Urinary bladder (tissue), 4 donors: Measurements from ENCODE around the gene COX5B. TPM values are rescaled to one million over a fixed set of nuclear protein-coding genes. Genes with fewer than 3 reads are reported as not detected.
"Not testable (repeated sequence)": the region's sequence is repeated elsewhere in the genome, so short reads cannot be mapped to it uniquely, and the experiment has no call there.

Source experiments
- DNase-seq: peaks from one replicate; pipeline ENCODE4 v3.0.0-alpha.2; 2015; ENCODE audit errors: extremely low spot score
- H3K27ac ChIP-seq: one replicate; pipeline ENCODE4 v1.5.1; 2013; ENCODE audit warnings: low read depth, mild to moderate bottlenecking, moderate library complexity
- H3K36me3 ChIP-seq: one replicate; pipeline ENCODE4 v1.6.1; 2013; ENCODE audit warnings: mild to moderate bottlenecking, moderate library complexity; ENCODE audit not compliant: insufficient read depth
- H3K4me1 ChIP-seq: one replicate; pipeline ENCODE4 v1.6.1; 2013; ENCODE audit warnings: mild to moderate bottlenecking, moderate library complexity; ENCODE audit not compliant: insufficient read depth
- H3K4me3 ChIP-seq: one replicate; pipeline ENCODE4 v1.5.1; 2013; ENCODE audit warnings: low read depth, low read length
- WGBS: extraction: QIAGEN DNeasy Blood & Tissue Kit; methylation state at CpG from one replicate; pipeline ENCODE4 v1.1.7; 2013; 5-methylcytosine and 5-hydroxymethylcytosine counted together
- polyA plus RNA-seq: library from polyadenylated mRNA; stranded (reverse); fragments of 200-250 nt; gene quantifications from one replicate; pipeline ENCODE4 v1.2.3, GENCODE V29; 2013
- total RNA-seq: library from RNA; depleted of rRNA; stranded (reverse); fragments of >200 nt; gene quantifications from one replicate; pipeline ENCODE4 v1.2.3, GENCODE V29; 2014
- donor health status: healthy with polysubstance abuse.
- donor health status: healthy.

COX5B gene
- total and polyA plus RNA-seq, 2 donors: 161 to 410 TPM

DNA sequence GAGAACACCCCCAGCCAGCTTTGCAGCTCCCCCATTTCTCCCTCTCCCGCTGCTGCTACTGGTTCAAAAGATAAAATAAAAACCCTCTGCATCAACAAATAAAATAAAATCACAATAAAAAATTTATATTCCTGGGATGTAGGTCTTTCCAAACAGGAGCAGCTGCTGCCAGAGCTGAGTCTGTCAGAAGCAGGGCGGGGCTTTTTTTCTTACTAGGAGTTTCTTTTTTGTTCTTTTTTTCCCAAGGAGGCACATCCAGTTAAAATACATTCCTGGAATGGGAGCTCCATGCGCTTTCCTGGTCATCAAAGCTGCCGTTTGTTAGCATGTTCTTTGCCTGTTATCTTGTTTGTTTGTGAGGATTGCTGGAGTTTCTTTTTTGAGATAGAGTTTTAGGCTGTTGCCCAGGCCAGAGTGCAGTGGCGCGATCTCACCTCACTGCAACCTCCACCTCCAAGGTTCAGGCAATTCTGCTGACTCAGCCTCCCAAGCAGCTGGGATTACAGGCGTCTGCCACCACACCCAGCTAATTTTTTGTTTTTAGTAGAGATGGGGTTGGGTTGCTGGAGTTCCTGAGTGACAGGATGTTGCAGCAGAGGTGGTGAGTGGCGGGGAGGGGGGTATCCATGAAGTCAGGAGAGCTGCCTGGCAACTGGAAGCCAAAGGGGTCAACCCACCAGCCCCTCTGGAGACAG, 20.4 kb upstream of the COX5B start:
- H3K4me1 ChIP-seq, H3K27ac ChIP-seq, H3K36me3 ChIP-seq, DNase-seq, H3K4me3 ChIP-seq: not testable (repeated sequence)
- WGBS: 48% methylated on average over 5 of the region's 8 CpGs

DNA sequence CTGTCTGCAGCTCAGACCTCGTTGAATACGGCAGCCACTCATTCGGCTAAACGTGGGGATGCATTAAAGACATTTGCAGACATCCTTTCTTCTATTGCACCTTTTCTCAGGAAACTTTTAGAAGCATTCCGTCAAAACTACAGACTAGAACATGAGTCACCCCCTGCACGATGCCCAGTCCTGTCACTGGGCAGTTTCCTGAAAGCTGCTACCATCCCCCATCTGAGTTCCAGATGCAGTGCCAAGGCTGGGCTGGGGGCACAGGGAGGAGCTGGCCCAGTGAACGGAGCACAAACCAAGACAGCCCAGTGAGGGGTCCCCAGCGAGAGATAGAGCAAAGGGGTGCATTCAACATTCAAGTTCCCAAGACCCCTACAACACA, 19.8 kb upstream of the COX5B start:
- H3K4me3 ChIP-seq, H3K4me1 ChIP-seq, H3K36me3 ChIP-seq, DNase-seq, H3K27ac ChIP-seq: not testable (repeated sequence)
- WGBS: 66% methylated on average over 8 of the region's 8 CpGs

DNA sequence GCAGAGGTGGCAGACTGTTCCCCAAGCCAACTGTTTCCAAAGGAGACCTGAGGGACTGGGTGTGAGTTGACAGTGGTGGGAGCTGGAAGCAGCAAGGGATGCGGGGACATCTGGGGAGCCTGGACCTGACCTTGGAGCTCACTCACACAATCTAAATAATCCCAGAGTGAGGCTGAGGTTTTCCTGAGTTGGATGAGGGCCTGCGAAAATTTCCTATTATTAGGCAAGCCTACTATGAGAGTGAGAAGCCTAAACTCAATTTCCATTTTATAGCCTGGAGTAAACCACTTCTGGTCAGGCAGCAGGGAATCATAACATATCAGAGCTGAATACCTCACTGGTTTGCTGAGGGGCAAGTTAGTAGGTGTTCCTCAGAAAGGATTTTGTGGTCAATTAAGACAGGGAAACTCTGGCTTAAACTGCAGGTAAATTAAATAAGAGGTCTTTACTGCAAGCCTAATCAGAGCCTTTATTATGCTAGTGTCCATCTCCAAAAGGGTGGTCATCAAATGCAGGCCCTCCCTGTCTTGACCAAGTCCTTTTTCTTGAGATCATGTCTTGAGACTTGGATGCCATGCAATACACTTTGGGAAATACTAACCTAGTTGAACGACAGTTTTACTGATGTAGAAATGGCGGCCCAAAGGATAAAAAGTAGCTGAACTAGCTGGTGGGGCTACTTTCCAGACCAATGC, 1.7 kb upstream of the COX5B start:
- H3K4me1 ChIP-seq: no peaks in the 10 kb centered on the region
- H3K4me3 ChIP-seq: no peak overlapping the region
- WGBS: 94% methylated on average over 4 of the region's 4 CpGs
- H3K36me3 ChIP-seq: no peaks in the 10 kb centered on the region
- no peak overlapping the region for H3K27ac ChIP-seq
- no peak for DNase-seq

DNA sequence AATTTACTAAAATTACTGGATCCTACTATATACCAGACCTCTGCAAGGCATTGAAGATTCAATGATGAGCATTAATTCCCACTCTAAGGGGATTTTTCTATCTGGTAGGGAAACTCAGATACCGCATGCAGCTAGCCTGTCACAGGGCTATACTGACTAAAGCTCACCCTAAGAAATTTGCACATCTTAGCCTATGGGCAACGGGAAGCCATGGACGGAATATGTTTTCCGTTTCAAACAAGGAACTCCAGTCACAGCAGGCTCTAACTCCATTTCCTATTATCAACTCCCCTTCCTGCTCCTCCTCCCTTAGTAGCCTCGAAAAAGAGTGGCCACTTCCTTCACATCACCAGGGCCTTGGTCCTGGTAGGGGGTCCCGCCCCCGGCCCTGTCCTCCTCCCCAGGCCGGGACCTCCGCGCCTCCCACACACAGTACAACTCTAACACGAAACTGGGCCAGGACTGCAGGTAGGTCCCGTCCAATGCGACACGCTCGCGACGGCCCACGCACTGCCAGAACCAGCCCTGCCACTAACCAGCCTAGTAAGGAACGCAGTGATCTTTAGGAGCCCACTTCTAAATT, 659 bp upstream of the COX5B start:
- Histone ChIP-seq H3K4me1 (no peaks in the 10 kb centered on the region), H3K4me3 (peak overlapping the region; percentile 92), H3K27ac (peak overlapping the region; percentile 92), H3K36me3 (no peaks in the 10 kb centered on the region)
- WGBS: 6% methylated on average over 19 of the region's 19 CpGs
- DNase-seq: no peak

DNA sequence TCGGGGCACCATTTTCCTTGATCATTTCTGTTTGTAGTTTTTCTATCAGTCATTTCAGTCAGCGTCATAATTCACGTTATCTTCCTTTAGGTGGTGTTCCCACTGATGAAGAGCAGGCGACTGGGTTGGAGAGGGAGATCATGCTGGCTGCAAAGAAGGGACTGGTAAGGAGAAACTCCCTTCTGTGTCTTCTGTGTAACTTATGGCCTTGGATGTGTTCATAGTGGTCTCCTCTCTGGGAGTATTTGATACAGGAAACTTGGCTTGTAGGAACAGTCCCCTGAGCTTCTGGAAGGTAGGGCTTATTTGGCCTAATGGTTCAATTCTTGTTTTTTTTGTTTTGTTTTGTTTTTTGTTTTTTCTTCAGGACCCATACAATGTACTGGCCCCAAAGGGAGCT, 1.1 kb downstream of the COX5B start:
- no peaks in the 10 kb centered on the region for H3K4me1 ChIP-seq
- no peaks in the 10 kb centered on the region for H3K36me3 ChIP-seq
- peak overlapping the region; percentile 92 for H3K4me3 ChIP-seq
- H3K27ac ChIP-seq: no peak overlapping the region
- DNase-seq: no peak
- WGBS: 94% methylated on average over 4 of the region's 4 CpGs

DNA sequence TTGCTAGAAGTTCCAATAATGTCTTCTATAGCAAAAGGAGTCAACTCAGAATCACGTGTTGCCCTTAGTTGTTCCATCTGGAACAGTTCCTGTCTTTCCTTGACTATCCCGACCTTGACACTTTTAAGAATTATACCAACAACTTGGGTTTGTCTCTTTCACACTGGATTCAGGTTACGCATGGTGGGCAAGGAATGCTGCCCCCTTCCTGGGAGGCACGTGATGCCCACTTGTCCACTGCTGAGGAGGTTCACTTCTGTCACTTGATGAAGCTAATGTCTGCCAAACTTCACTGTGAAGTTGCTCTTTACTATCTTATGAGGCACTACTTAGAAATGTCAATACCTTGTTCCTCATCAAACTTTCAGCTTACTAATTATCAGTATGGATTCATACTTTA, 5.3 kb downstream of the COX5B start:
- no peaks in the 10 kb centered on the region for H3K36me3 ChIP-seq

DNA sequence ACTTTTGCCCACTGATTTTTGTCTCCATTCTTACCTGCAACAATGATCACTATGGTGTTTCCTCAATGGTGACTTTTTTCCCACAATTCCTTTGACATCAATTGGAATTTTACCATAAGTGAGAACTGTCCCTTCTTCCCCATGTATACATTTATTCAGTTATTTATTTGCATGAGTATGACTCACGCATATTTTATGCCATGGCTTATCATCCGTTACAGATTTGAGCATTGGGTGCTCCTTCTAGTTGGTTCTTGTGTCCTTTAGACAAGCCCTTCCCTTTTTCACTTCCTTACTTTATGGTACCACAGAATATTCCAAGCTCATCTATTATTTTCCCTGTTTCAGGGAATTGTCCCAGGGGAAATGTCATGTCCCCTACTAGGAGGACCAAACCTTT, 7.6 kb downstream of the COX5B start:
- DNase-seq: no peak
- Histone ChIP-seq H3K4me1 (no peaks in the 10 kb centered on the region), H3K36me3 (peaks cover under 1% of the 10 kb centered on the region), H3K4me3 (no peak overlapping the region), H3K27ac (no peak overlapping the region)
- WGBS: 97% methylated on average over 2 of the region's 2 CpGs

More for the DNA sequence above, 5.3 kb downstream of the COX5B start:
- Histone ChIP-seq H3K27ac (no peak overlapping the region), H3K4me3 (no peak overlapping the region), H3K4me1 (no peaks in the 10 kb centered on the region)
- DNase-seq: no peak
- WGBS: 82% methylated on average over 4 of the region's 4 CpGs

DNA sequence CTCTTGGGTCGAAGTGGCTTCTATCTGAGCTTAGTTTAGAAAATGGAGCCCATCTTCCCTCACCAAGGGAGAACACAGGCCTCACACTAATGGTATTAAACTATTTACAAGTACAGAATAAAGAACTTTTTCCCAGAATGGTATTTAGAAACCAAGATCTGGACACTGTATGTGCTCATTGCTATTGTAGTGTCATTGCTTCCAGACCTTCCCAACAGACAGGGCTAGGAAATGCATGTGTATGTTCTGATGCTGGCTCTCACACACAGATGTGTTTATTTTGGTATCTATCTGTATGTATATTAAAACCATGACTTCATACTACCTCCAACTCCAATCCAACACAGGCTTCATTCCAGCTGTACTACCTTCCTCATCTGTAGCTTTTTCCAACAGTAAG, 8.0 kb downstream of the COX5B start:
- Histone ChIP-seq H3K36me3 (peaks cover 3% of the 10 kb centered on the region), H3K4me3 (no peak overlapping the region), H3K27ac (no peak overlapping the region), H3K4me1 (no peaks in the 10 kb centered on the region)
- 97% methylated on average over 1 of the region's 1 CpG for WGBS
- DNase-seq: no peak

DNA sequence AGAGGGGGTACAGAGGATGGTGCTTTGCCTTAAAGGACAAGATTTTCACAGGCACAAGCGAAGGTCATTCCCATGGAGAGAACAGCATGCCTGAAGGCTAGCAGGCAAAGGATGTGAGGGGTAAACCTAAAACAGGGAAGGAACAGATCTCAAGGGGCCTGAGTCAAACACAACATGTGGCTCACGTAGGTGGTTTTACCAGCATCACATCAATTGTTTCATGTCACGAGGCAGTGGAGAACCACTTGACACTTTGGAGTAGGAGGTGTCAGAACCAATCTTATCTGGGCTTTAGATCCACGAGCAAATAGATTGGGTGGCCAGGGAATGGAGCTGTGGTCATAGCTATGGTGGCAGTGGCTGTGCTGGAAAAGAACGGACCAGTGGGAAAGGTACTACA, 8.4 kb downstream of the COX5B start:
- WGBS: 95% methylated on average over 5 of the region's 5 CpGs
- no peak overlapping the region for H3K4me3 ChIP-seq
- no peaks in the 10 kb centered on the region for H3K4me1 ChIP-seq
- DNase-seq: no peak
- no peak overlapping the region for H3K27ac ChIP-seq
- H3K36me3 ChIP-seq: peaks cover 3% of the 10 kb centered on the region

DNA sequence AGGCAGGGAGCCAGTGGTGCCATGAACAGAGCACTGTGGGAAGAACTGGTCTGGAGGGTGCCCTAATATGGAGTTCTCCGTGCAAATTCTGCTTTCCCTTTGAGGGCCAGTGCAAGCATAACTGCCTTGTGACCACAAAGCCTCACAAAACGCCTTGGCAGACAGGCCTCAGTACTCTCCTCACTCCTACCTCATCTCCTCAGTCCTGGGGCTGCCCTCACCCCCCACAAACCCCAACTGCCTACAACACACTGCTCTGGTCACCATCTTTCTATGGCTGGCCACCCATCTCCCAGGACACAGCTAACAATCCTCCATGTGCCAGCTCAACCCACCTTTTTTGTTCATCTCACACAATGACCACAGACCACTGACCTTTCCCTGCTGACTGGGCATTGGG, 8.9 kb downstream of the COX5B start:
- peaks cover 3% of the 10 kb centered on the region for H3K36me3 ChIP-seq
- no peak overlapping the region for H3K4me3 ChIP-seq
- DNase-seq: no peak
- no peaks in the 10 kb centered on the region for H3K4me1 ChIP-seq
- WGBS: 97% methylated on average over 2 of the region's 2 CpGs
- H3K27ac ChIP-seq: no peak overlapping the region

DNA sequence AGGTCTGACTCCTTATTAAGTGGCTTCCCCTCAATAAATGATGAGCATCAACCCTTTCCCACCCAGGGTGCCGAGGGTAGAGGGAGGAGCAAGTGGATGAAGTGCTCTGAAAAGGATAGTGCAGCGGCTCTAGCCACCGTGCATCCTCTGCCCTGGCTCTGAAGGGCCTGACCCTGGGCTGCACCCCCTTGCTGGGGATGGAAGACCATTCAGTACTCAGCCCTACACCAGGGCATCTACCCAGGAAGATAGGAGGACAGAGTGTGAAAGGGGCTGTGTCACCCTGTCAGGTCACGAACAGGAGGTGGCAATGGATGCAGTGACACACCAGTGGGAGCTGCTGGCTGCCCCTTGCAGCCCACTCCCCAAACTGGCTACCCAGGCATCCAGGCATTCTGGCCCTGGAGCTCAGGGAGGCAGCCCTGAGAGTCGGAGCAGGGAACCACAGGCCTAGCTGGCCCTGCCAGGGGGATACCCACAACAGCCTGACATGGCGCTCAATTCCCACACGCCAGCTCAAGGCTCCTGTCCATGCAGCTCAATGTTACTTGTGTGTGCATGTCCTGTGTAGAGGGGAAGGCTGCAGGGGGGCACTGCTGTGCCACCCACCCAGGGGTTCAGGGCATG, 10.4 kb downstream of the COX5B start:
- no peak for DNase-seq
- Histone ChIP-seq H3K4me1 (no peaks in the 10 kb centered on the region), H3K27ac (no peak overlapping the region), H3K4me3 (no peak overlapping the region), H3K36me3 (peaks cover 3% of the 10 kb centered on the region)
- 92% methylated on average over 7 of the region's 7 CpGs for WGBS

DNA sequence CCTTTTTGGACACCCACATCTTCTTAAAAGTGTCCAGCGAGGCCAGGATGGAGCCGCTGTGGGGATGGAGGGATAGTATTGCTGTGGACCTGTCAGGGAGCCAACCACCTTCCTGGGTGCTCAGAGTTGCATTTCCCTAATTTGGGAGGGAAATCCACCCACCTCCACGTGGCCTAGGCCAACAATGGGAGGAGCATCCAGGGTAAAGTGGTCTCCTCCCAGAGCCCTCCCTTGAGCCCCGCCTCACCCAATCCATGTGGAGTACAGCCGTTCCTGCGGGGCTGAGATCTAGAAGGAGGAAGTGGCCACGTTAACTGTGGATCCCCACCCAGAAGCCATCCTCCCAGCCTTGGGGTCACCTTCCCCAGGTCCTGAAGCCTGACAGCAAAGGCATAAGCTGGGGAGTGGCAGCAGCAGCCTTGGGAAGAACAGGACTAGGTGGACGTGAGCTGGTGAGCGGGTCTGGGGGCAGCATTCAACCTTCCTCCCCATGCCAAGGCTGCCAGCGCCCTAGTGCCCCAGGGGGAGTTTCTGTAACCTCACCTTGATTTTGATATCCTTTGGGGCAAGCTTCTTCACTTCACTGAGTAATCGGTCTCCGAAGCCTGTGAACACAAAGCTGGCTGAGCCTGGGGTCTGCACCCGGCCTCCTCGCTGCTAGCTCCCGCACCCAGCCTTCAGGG, 11.2 kb downstream of the COX5B start:
- DNase-seq: no peak
- Histone ChIP-seq H3K27ac (no peak overlapping the region), H3K4me3 (no peak overlapping the region), H3K4me1 (no peaks in the 10 kb centered on the region), H3K36me3 (peaks cover 3% of the 10 kb centered on the region)
- 79% methylated on average over 15 of the region's 15 CpGs for WGBS

DNA sequence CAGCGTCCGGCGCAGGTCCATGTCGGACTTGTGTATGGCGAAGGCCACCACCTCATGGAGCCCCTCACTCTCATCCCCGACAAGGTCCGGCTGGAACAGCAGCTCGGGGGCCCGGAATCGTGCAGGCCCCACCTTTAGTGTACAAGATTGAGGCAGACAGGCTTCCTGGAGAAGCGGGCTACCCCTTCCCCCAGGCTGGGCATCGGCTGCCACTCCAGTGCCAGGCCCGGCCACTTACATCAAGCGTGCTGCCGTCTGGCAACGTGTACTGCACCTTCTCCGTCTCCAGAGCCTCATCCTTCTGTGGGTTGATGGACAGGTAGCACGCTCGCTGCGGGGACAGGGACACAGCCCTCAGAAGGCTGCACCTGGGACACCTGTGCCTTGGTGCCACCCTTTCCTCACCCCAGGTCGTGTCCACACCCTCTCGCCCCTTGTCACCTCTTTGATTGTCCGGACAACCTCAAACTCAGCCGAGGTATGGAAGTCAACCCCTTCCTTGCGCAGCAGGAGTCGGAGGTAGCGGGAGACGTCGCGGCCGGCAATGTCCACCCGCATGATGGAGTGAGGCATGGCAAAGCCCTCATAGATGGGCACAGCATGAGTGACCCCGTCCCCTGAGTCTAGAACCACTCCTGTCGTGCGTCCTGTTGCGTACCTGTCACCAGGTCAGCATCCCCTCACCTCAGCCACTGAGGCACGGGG, 12.3 kb downstream of the COX5B start:
- peaks cover 3% of the 10 kb centered on the region for H3K36me3 ChIP-seq
- 91% methylated on average over 37 of the region's 37 CpGs for WGBS
- DNase-seq: no peak
- H3K4me1 ChIP-seq: no peaks in the 10 kb centered on the region
- no peak overlapping the region for H3K4me3 ChIP-seq
- no peak overlapping the region for H3K27ac ChIP-seq
